NB4 (cell line): ENCODE data around the gene INHBB.

Source experiments
- DNase-seq: peaks from one replicate; pipeline ENCODE4 v3.0.0; 2010; ENCODE audit warnings: low read depth
- H3K4me3 ChIP-seq: one replicate; pipeline ENCODE4 v1.5.1; 2011; ENCODE audit warnings: mild to moderate bottlenecking, low read depth, low read length, moderate library complexity
- CTCF ChIP-seq: IDR thresholded peaks from one replicate; pipeline ENCODE4 v1.5.1; 2012; ENCODE audit warnings: low read depth, low read length
- MAX ChIP-seq: IDR thresholded peaks from 2 replicates; pipeline ENCODE4 v1.6.1; 2011; ENCODE audit warnings: low read depth, low read length
- MYC ChIP-seq: IDR thresholded peaks from 2 replicates; pipeline ENCODE4 v1.6.1; 2011; ENCODE audit warnings: low read depth, low read length
- POLR2A ChIP-seq: IDR thresholded peaks from 2 replicates; pipeline ENCODE4 v1.6.1; 2011; ENCODE audit warnings: mild to moderate bottlenecking; ENCODE audit not compliant: insufficient read length; ENCODE audit errors: extremely low read depth

The INHBB gene

GRCh38 chr2:120346026-120346666, at the start of gene INHBB:
Gene INHBB, plus strand, starts transcription at chr2:120346136. Its CDS starts 53 bp downstream, at chr2:120346189.
- DNase-seq = peak; percentile 24
- no peak within 1 kb of the TSS for H3K4me3 ChIP-seq
- no peak for TF ChIP-seq CTCF
- TF ChIP-seq POLR2A = no peak
- no peak for TF ChIP-seq MYC
- no peak for TF ChIP-seq MAX

- TF ChIP-seq CTCF (no peak), MYC (no peak), POLR2A (no peak), MAX (no peak)
- DNase-seq = no peak
- no peak overlapping the region for H3K4me3 ChIP-seq
Observed at GRCh38 chr2:120298173-120298835, 47.6 kb upstream of the INHBB start.

GRCh38 chr2:120299004-120299403, 46.9 kb upstream of the INHBB start:
- H3K4me3 ChIP-seq = no peak overlapping the region
- TF ChIP-seq POLR2A = no peak
- no peak for TF ChIP-seq MYC
- no peak for TF ChIP-seq MAX
- no peak for TF ChIP-seq CTCF
- DNase-seq = no peak

- no peak for DNase-seq
- H3K4me3 ChIP-seq = no peak overlapping the region
- TF ChIP-seq POLR2A = no peak
- no peak for TF ChIP-seq MYC
- no peak for TF ChIP-seq MAX
- no peak for TF ChIP-seq CTCF
Observed at GRCh38 chr2:120299561-120299960, 46.4 kb upstream of the INHBB start.

- no peak for DNase-seq
- no peak overlapping the region for H3K4me3 ChIP-seq
- TF ChIP-seq MYC (no peak), MAX (no peak), POLR2A (no peak), CTCF (no peak)
Observed at GRCh38 chr2:120300385-120300784, 45.6 kb upstream of the INHBB start.
